ENCODE data around the gene SLC25A47.

SLC25A47 gene

DNA sequence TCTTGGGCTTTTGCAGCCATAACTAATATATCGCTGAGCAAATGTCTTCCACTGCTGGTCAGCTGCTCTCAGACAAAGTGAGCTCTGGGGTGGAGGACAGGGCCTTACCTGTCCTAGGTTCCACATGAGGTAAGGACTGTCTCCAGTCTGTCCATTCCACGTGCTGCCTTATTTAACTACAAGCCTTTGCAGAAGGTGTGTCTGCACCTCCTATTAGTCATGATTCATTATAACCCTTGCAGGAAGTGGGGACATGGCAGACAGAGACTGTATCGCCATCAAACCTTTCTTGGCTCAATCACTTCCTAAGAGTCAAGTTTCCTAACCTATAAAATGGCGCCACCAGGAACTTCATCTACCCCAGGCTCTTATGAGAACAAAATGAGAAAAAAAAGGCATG, 46.9 kb downstream of the SLC25A47 start:
- in situ Hi-C loops (cut with MboI; ENCODE audit: low pct_unique_long_range_greater_than_20kb, low sequenced_read_pairs, unreplicated experiment) = no loop called here
- DNase-seq (ENCODE audit: low spot score) = no peak
- TF ChIP-seq, protein P1, sequence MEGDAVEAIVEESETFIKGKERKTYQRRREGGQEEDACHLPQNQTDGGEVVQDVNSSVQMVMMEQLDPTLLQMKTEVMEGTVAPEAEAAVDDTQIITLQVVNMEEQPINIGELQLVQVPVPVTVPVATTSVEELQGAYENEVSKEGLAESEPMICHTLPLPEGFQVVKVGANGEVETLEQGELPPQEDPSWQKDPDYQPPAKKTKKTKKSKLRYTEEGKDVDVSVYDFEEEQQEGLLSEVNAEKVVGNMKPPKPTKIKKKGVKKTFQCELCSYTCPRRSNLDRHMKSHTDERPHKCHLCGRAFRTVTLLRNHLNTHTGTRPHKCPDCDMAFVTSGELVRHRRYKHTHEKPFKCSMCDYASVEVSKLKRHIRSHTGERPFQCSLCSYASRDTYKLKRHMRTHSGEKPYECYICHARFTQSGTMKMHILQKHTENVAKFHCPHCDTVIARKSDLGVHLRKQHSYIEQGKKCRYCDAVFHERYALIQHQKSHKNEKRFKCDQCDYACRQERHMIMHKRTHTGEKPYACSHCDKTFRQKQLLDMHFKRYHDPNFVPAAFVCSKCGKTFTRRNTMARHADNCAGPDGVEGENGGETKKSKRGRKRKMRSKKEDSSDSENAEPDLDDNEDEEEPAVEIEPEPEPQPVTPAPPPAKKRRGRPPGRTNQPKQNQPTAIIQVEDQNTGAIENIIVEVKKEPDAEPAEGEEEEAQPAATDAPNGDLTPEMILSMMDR (IDR thresholded peaks at IDR 0.05; ENCODE audit: extremely low read depth, insufficient read depth, missing control alignments) = no peak

DNA sequence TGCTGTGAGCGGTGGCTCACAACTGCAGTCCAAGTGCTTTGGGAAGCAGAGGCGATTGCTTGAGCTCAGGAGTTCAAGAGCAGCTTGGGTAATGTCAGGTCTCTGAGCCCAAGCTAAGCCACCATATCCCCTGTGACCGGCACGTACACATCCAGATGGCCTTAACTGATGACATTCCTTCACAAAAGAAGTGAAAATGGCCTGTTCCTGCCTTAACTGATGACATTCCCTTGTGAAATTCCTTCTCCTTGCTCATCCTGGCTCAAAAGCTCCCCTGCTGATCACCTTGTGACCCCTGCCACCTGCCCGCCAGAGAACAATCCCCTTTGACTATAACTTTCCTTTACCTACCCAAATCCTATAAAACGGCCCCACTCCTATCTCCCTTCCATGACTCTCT, 48.6 kb downstream of the SLC25A47 start:
- TF ChIP-seq, protein P1 (IDR thresholded peaks at IDR 0.05; ENCODE audit: extremely low read depth, insufficient read depth, missing control alignments) = no peak
- DNase-seq (ENCODE audit: low spot score) = no peak
- in situ Hi-C loops (cut with MboI; ENCODE audit: low pct_unique_long_range_greater_than_20kb, low sequenced_read_pairs, unreplicated experiment) = no loop called here

GRCh38 chr14:100372357-100373048, 49.4 kb downstream of the SLC25A47 start:
- TF ChIP-seq, protein P1 (IDR thresholded peaks at IDR 0.05; ENCODE audit: extremely low read depth, insufficient read depth, missing control alignments) = no peak
- DNase-seq (ENCODE audit: low spot score) = no peak
- in situ Hi-C loops (cut with MboI; ENCODE audit: low pct_unique_long_range_greater_than_20kb, low sequenced_read_pairs, unreplicated experiment) = no loop called here

GRCh38 chr14:100374270-100374669, 51.1 kb downstream of the SLC25A47 start:
- TF ChIP-seq, protein P1 (IDR thresholded peaks at IDR 0.05; ENCODE audit: extremely low read depth, insufficient read depth, missing control alignments) = no peak
- in situ Hi-C loops (cut with MboI; ENCODE audit: low pct_unique_long_range_greater_than_20kb, low sequenced_read_pairs, unreplicated experiment) = no loop called here
- DNase-seq (ENCODE audit: low spot score) = no peak

- TF ChIP-seq, protein P1 (IDR thresholded peaks at IDR 0.05; ENCODE audit: extremely low read depth, insufficient read depth, missing control alignments) = no peak
- in situ Hi-C loops (cut with MboI; ENCODE audit: low pct_unique_long_range_greater_than_20kb, low sequenced_read_pairs, unreplicated experiment) = no loop called here
- DNase-seq (ENCODE audit: low spot score) = no peak
These were observed 51.7 kb downstream of the SLC25A47 start for GRCh38 chr14:100374876-100375265.

GRCh38 chr14:100375266-100375962, 52.3 kb downstream of the SLC25A47 start:
- in situ Hi-C loops (cut with MboI; ENCODE audit: low pct_unique_long_range_greater_than_20kb, low sequenced_read_pairs, unreplicated experiment) = no loop called here
- TF ChIP-seq, protein P1 (IDR thresholded peaks at IDR 0.05; ENCODE audit: extremely low read depth, insufficient read depth, missing control alignments) = no peak
- DNase-seq (ENCODE audit: low spot score) = peak; percentile 83
